Stimulated activated naive B cell treated with anti-CD40 and anti-IgM and Interleukin-4, amounts not matched to agents 10 μg/mL and 1 μg/mL and 100 μg/mL, for 72 hours (primary cell): ENCODE measurements around the gene MCU.
"Not testable (repeated sequence)": the region's sequence is repeated elsewhere in the genome, so short reads cannot be mapped to it uniquely, and the experiment has no call there.

Experiments used
- ATAC-seq, 2 donors: fragments of 150-1000 bp; cut with Tn5 transposase; replicated peaks; 2 replicates each; pipeline ENCODE4 v1.10.0; 2021; ENCODE audit warnings: moderate library complexity in 1 of 2
- DNase-seq: peaks from one replicate; pipeline ENCODE4 v3.0.0; 2021
- H3K27ac Mint-ChIP-seq: one replicate; pipeline ENCODE4 v1.8.0; 2022; ENCODE audit warnings: mild to moderate bottlenecking, mixed read lengths
- H3K27me3 Mint-ChIP-seq, 2 donors: one replicate each; pipeline ENCODE4 v1.8.0; 2022; ENCODE audit warnings: mixed read lengths in 2 of 2
- H3K36me3 Mint-ChIP-seq, 2 donors: one replicate each; pipeline ENCODE4 v1.8.0; 2022; ENCODE audit warnings: mixed read lengths in 2 of 2, mild to moderate bottlenecking in 1 of 2
- H3K4me1 Mint-ChIP-seq, 2 donors: one replicate each; pipeline ENCODE4 v1.8.0; 2022; ENCODE audit warnings: mixed read lengths in 2 of 2, mild to moderate bottlenecking in 1 of 2
- H3K4me3 Mint-ChIP-seq, 2 donors: one replicate each; pipeline ENCODE4 v1.8.0; 2022; ENCODE audit warnings: mild to moderate bottlenecking in 2 of 2, mixed read lengths in 2 of 2, moderate library complexity in 1 of 2
- H3K9me3 Mint-ChIP-seq, 2 donors: one replicate each; pipeline ENCODE4 v1.8.0; 2022; ENCODE audit warnings: mixed read lengths in 2 of 2, mild to moderate bottlenecking in 1 of 2

MCU gene

GRCh38 chr10:72691863-72692743, at the start of gene MCU:
Gene MCU (plus strand): TSS chr10:72692143. CDS start chr10:72692152, 9 bp downstream.
- no peaks in the 10 kb centered on the region for H3K9me3 Mint-ChIP-seq
- ATAC-seq, result peak; percentile 95 to 96
- peak; percentile 87 for DNase-seq
- H3K27me3 Mint-ChIP-seq, result no peaks in the 10 kb centered on the region
- H3K36me3 Mint-ChIP-seq, result no peaks in the 10 kb centered on the region
- H3K4me1 Mint-ChIP-seq, result peaks cover 30 to 42% of the 10 kb centered on the region in 2 donors
- H3K27ac Mint-ChIP-seq, result peak within 1 kb of the TSS; percentile 53
- H3K4me3 Mint-ChIP-seq, result peak within 1 kb of the TSS; percentile 89 to 90

- ATAC-seq, result no peak
- H3K4me1 Mint-ChIP-seq, result peaks cover 3 to 5% of the 10 kb centered on the region in 2 donors
- H3K36me3 Mint-ChIP-seq, result no peaks in the 10 kb centered on the region
Observed at GRCh38 chr10:72642318-72642717, 49.6 kb upstream of the MCU start.

GRCh38 chr10:72645263-72645858, 46.6 kb upstream of the MCU start:
- H3K27ac Mint-ChIP-seq, result peak overlapping the region; percentile 5
- DNase-seq (no peak), ATAC-seq (no peak)
- no peaks in the 10 kb centered on the region for H3K9me3 Mint-ChIP-seq
- H3K4me3 Mint-ChIP-seq, result no peak overlapping the region
- H3K36me3 Mint-ChIP-seq, result no peaks in the 10 kb centered on the region
- H3K4me1 Mint-ChIP-seq, result peaks cover 2 to 5% of the 10 kb centered on the region in 2 donors
- peaks cover 4 to 7% of the 10 kb centered on the region in 2 donors for H3K27me3 Mint-ChIP-seq

More at GRCh38 chr10:72642318-72642717, 49.6 kb upstream of the MCU start:
- no peak overlapping the region for H3K4me3 Mint-ChIP-seq
- no peaks in the 10 kb centered on the region for H3K9me3 Mint-ChIP-seq
- no peak overlapping the region for H3K27ac Mint-ChIP-seq
- H3K27me3 Mint-ChIP-seq, result peaks cover 7% of the 10 kb centered on the region in 2 donors
- DNase-seq, result no peak

- not testable (repeated sequence) for H3K27me3 Mint-ChIP-seq, ATAC-seq, H3K9me3 Mint-ChIP-seq, H3K36me3 Mint-ChIP-seq, H3K27ac Mint-ChIP-seq, H3K4me3 Mint-ChIP-seq, DNase-seq, H3K4me1 Mint-ChIP-seq
Observed at GRCh38 chr10:72646971-72647370, 45.0 kb upstream of the MCU start.

- no peaks in the 10 kb centered on the region for H3K9me3 Mint-ChIP-seq
- ATAC-seq (no peak), DNase-seq (no peak)
- H3K27ac Mint-ChIP-seq, result no peak overlapping the region
- H3K27me3 Mint-ChIP-seq, result peaks cover 0 to 4% of the 10 kb centered on the region in 2 donors
- peaks cover 2 to 5% of the 10 kb centered on the region in 2 donors for H3K4me1 Mint-ChIP-seq
- H3K4me3 Mint-ChIP-seq, result no peak overlapping the region
- H3K36me3 Mint-ChIP-seq, result no peaks in the 10 kb centered on the region
Observed at GRCh38 chr10:72648301-72648700, 43.6 kb upstream of the MCU start.

- Mint-ChIP-seq H3K27ac (no peak overlapping the region), H3K9me3 (no peaks in the 10 kb centered on the region), H3K36me3 (no peaks in the 10 kb centered on the region), H3K27me3 (peaks cover 0 to 4% of the 10 kb centered on the region in 2 donors), H3K4me3 (no peak overlapping the region), H3K4me1 (peaks cover 2 to 5% of the 10 kb centered on the region in 2 donors)
- no peak for DNase-seq
- ATAC-seq, result peak; percentile 14 to 21
Observed at GRCh38 chr10:72649291-72649690, 42.7 kb upstream of the MCU start.

- Mint-ChIP-seq H3K9me3 (no peaks in the 10 kb centered on the region), H3K4me3 (no peak overlapping the region), H3K36me3 (no peaks in the 10 kb centered on the region), H3K27me3 (no peaks in the 10 kb centered on the region), H3K27ac (no peak overlapping the region), H3K4me1 (peaks cover 2 to 5% of the 10 kb centered on the region in 2 donors)
- DNase-seq (no peak), ATAC-seq (no peak)
Observed at GRCh38 chr10:72653383-72654096, 38.4 kb upstream of the MCU start.

GRCh38 chr10:72654720-72655119, 37.2 kb upstream of the MCU start:
- Mint-ChIP-seq H3K27ac (no peak overlapping the region), H3K4me3 (no peak overlapping the region), H3K4me1 (no peaks in the 10 kb centered on the region), H3K27me3 (no peaks in the 10 kb centered on the region), H3K36me3 (no peaks in the 10 kb centered on the region), H3K9me3 (no peaks in the 10 kb centered on the region)
- ATAC-seq (no peak), DNase-seq (no peak)

- Mint-ChIP-seq H3K27ac (no peak overlapping the region), H3K4me3 (no peak overlapping the region), H3K27me3 (no peaks in the 10 kb centered on the region), H3K4me1 (no peaks in the 10 kb centered on the region), H3K36me3 (no peaks in the 10 kb centered on the region), H3K9me3 (no peaks in the 10 kb centered on the region)
- ATAC-seq (no peak), DNase-seq (no peak)
Observed at GRCh38 chr10:72658696-72659400, 33.1 kb upstream of the MCU start.

GRCh38 chr10:72659694-72660093, 32.2 kb upstream of the MCU start:
- no peak overlapping the region for H3K4me3 Mint-ChIP-seq
- ATAC-seq (no peak), DNase-seq (no peak)
- H3K9me3 Mint-ChIP-seq, result no peaks in the 10 kb centered on the region
- no peaks in the 10 kb centered on the region for H3K4me1 Mint-ChIP-seq
- H3K27ac Mint-ChIP-seq, result no peak overlapping the region
- H3K36me3 Mint-ChIP-seq, result no peaks in the 10 kb centered on the region
- no peaks in the 10 kb centered on the region for H3K27me3 Mint-ChIP-seq

GRCh38 chr10:72660220-72660619, 31.7 kb upstream of the MCU start:
- no peaks in the 10 kb centered on the region for H3K9me3 Mint-ChIP-seq
- no peaks in the 10 kb centered on the region for H3K4me1 Mint-ChIP-seq

GRCh38 chr10:72661431-72661830, 30.5 kb upstream of the MCU start:
- Mint-ChIP-seq H3K27me3 (no peaks in the 10 kb centered on the region), H3K36me3 (no peaks in the 10 kb centered on the region), H3K27ac (no peak overlapping the region), H3K4me1 (no peaks in the 10 kb centered on the region), H3K4me3 (no peak overlapping the region), H3K9me3 (no peaks in the 10 kb centered on the region)
- DNase-seq (no peak), ATAC-seq (no peak)

More at GRCh38 chr10:72660220-72660619, 31.7 kb upstream of the MCU start:
- H3K4me3 Mint-ChIP-seq, result no peak overlapping the region
- H3K27me3 Mint-ChIP-seq, result no peaks in the 10 kb centered on the region
- no peak overlapping the region for H3K27ac Mint-ChIP-seq
- H3K36me3 Mint-ChIP-seq, result no peaks in the 10 kb centered on the region
- ATAC-seq (no peak), DNase-seq (no peak)

GRCh38 chr10:72663971-72664370, 28.0 kb upstream of the MCU start:
- DNase-seq, result no peak
- Mint-ChIP-seq H3K4me3 (no peak overlapping the region), H3K27me3 (no peaks in the 10 kb centered on the region), H3K9me3 (no peaks in the 10 kb centered on the region), H3K4me1 (no peaks in the 10 kb centered on the region), H3K27ac (no peak overlapping the region), H3K36me3 (no peaks in the 10 kb centered on the region)
- ATAC-seq, result no peak

GRCh38 chr10:72665925-72666324, 26.0 kb upstream of the MCU start:
- no peaks in the 10 kb centered on the region for H3K9me3 Mint-ChIP-seq
- H3K4me1 Mint-ChIP-seq, result no peaks in the 10 kb centered on the region
- no peaks in the 10 kb centered on the region for H3K36me3 Mint-ChIP-seq
- H3K27me3 Mint-ChIP-seq, result no peaks in the 10 kb centered on the region
- ATAC-seq (no peak), DNase-seq (no peak)
- H3K4me3 Mint-ChIP-seq, result no peak overlapping the region
- H3K27ac Mint-ChIP-seq, result no peak overlapping the region
